GM12874 (cell line): ENCODE measurements around the gene CAMTA1.

Experiments used
- CTCF ChIP-seq: IDR thresholded peaks from 2 replicates; pipeline ENCODE4 v1.5.1; 2011; ENCODE audit warnings: low read depth, mild to moderate bottlenecking, control low read depth, low read length, moderate library complexity; ENCODE audit not compliant: insufficient read depth

The CAMTA1 gene

GRCh38 chr1:7322283-7322785 is 537.1 kb downstream of the CAMTA1 start:
- TF ChIP-seq CTCF: no peak

GRCh38 chr1:7322912-7323311 is 537.7 kb downstream of the CAMTA1 start:
- TF ChIP-seq CTCF: no peak

GRCh38 chr1:7325254-7325653 is 540.0 kb downstream of the CAMTA1 start:
- TF ChIP-seq CTCF: no peak

GRCh38 chr1:7326366-7326765 is 541.1 kb downstream of the CAMTA1 start:
- no peak for TF ChIP-seq CTCF

- no peak for TF ChIP-seq CTCF
Observed at GRCh38 chr1:7327849-7328248, 542.6 kb downstream of the CAMTA1 start.

- no peak for TF ChIP-seq CTCF
Observed at GRCh38 chr1:7329868-7330615, 544.8 kb downstream of the CAMTA1 start.

- TF ChIP-seq CTCF: no peak
Observed at GRCh38 chr1:7331926-7332535, 546.8 kb downstream of the CAMTA1 start.
